Mesenchymal stem cell (in vitro differentiated cells and primary cell): ENCODE measurements around the gene CEND1.

Source experiments
- DNase-seq: peaks from one replicate; pipeline ENCODE4 v3.0.0-alpha.2; 2013
- H2AFZ ChIP-seq: one replicate; pipeline ENCODE4 v1.6.1; 2013; ENCODE audit warnings: low read depth, mild to moderate bottlenecking, control low read depth, inconsistent platforms, low read length, moderate library complexity
- H2AK5ac ChIP-seq: 2 replicates; pipeline ENCODE4 v1.6.1; 2013; ENCODE audit warnings: low read length, moderate library complexity, mild to moderate bottlenecking, inconsistent platforms; ENCODE audit not compliant: severe bottlenecking
- H2BK120ac ChIP-seq: one replicate; pipeline ENCODE4 v1.6.1; 2013; ENCODE audit warnings: low read depth, mild to moderate bottlenecking, inconsistent platforms, low read length, moderate library complexity
- H2BK12ac ChIP-seq, 2 experiments: one replicate each; pipeline ENCODE4 v1.6.1; 2013; ENCODE audit warnings: inconsistent platforms in 2 of 2, low read length in 2 of 2, mild to moderate bottlenecking in 2 of 2, moderate library complexity in 2 of 2, control low read depth in 1 of 2
- H2BK15ac ChIP-seq: one replicate; pipeline ENCODE4 v1.6.1; 2013; ENCODE audit warnings: mild to moderate bottlenecking, low read depth, inconsistent platforms; ENCODE audit not compliant: poor library complexity, severe bottlenecking
- H2BK5ac ChIP-seq: 2 replicates; pipeline ENCODE4 v1.6.1; 2013; ENCODE audit warnings: low read depth, mild to moderate bottlenecking, low read length, control low read depth, inconsistent platforms; ENCODE audit not compliant: poor library complexity, severe bottlenecking
- H3K14ac ChIP-seq, 2 experiments: one replicate each; pipeline ENCODE4 v1.6.1; 2013; ENCODE audit warnings: inconsistent platforms in 2 of 2, low read length in 2 of 2, control low read depth in 1 of 2, mild to moderate bottlenecking in 1 of 2, moderate library complexity in 1 of 2
- H3K18ac ChIP-seq, 2 experiments: one replicate each; pipeline ENCODE4 v1.6.1; 2013; ENCODE audit warnings: inconsistent platforms in 2 of 2, low read length in 2 of 2, control low read depth in 1 of 2, low read depth in 1 of 2, mild to moderate bottlenecking in 1 of 2
- H3K23ac ChIP-seq, 2 experiments: one replicate each; pipeline ENCODE4 v1.6.1; 2013; ENCODE audit warnings: inconsistent platforms in 2 of 2, low read length in 2 of 2, mild to moderate bottlenecking in 2 of 2, moderate library complexity in 2 of 2, control low read depth in 1 of 2
- H3K27ac ChIP-seq: 2 replicates; pipeline ENCODE4 v1.5.1; 2013; ENCODE audit warnings: mild to moderate bottlenecking, moderate library complexity, low read length, control low read depth, inconsistent platforms; ENCODE audit not compliant: poor library complexity, severe bottlenecking
- H3K27me3 ChIP-seq, 2 experiments: 2 replicates each; pipeline versions ENCODE4 v1.6.1 to v1.7.0; 2013; ENCODE audit warnings: low read length in 2 of 2, mild to moderate bottlenecking in 2 of 2, moderate library complexity in 2 of 2, control low read depth in 1 of 2, inconsistent platforms in 1 of 2; ENCODE audit not compliant: control insufficient read depth in 1 of 2, insufficient read depth in 1 of 2
- H3K36me3 ChIP-seq, 2 experiments: 2 replicates each; pipeline versions ENCODE4 v1.6.1 to v1.7.0; 2013; ENCODE audit warnings: low read length in 2 of 2, control low read depth in 1 of 2, inconsistent platforms in 1 of 2, low read depth in 1 of 2, mild to moderate bottlenecking in 1 of 2; ENCODE audit not compliant: insufficient read depth in 2 of 2, control insufficient read depth in 1 of 2
- H3K4ac ChIP-seq, 2 experiments: one replicate each; pipeline ENCODE4 v1.6.1; 2013; ENCODE audit warnings: inconsistent platforms in 2 of 2, low read length in 2 of 2, mild to moderate bottlenecking in 2 of 2, moderate library complexity in 2 of 2, control low read depth in 1 of 2, low read depth in 1 of 2
- H3K4me1 ChIP-seq: 2 replicates; pipeline ENCODE4 v1.6.1; 2013; ENCODE audit warnings: low read depth, low read length, control low read depth; ENCODE audit not compliant: control insufficient read depth, insufficient read depth
- H3K4me2 ChIP-seq: 2 replicates; pipeline ENCODE4 v1.6.1; 2013; ENCODE audit warnings: low read length, mild to moderate bottlenecking, inconsistent platforms; ENCODE audit not compliant: poor library complexity, severe bottlenecking
- H3K4me3 ChIP-seq, 2 experiments: 2 replicates each; pipeline versions ENCODE4 v1.5.1 to v1.7.0; 2013; ENCODE audit warnings: low read length in 2 of 2, mild to moderate bottlenecking in 2 of 2, control low read depth in 1 of 2, low read depth in 1 of 2; ENCODE audit not compliant: insufficient read depth in 1 of 2
- H3K79me1 ChIP-seq: replicated peaks from 2 replicates; pipeline ENCODE4 v1.6.1; 2013; ENCODE audit warnings: mild to moderate bottlenecking, control low read depth, low read length, inconsistent platforms; ENCODE audit not compliant: poor library complexity, severe bottlenecking
- H3K9ac ChIP-seq: 2 replicates; pipeline ENCODE4 v1.7.0; 2013; ENCODE audit warnings: mild to moderate bottlenecking, low read length, moderate library complexity
- H3K9me3 ChIP-seq: 2 replicates; pipeline ENCODE4 v1.7.0; 2013; ENCODE audit warnings: mild to moderate bottlenecking, low read length; ENCODE audit not compliant: control insufficient read depth
- H4K8ac ChIP-seq: one replicate; pipeline ENCODE4 v1.6.1; 2013; ENCODE audit warnings: inconsistent platforms, mild to moderate bottlenecking, low read length, moderate library complexity
- H4K91ac ChIP-seq: one replicate; pipeline ENCODE4 v1.6.1; 2013; ENCODE audit warnings: mild to moderate bottlenecking, low read length, inconsistent platforms
- WGBS: methylation state at CpG from one replicate; pipeline ENCODE4 v1.1.7; 2013; ENCODE audit warnings: mixed read lengths; 5-methylcytosine and 5-hydroxymethylcytosine counted together

The CEND1 gene

GRCh38 chr11:786235-787083 is 3.4 kb downstream of the CEND1 start:
- Histone ChIP-seq H3K9ac (no peak overlapping the region), H3K4ac (no peak overlapping the region), H4K8ac (no peak overlapping the region), H3K23ac (no peak overlapping the region), H3K27me3 (peaks cover 4 to 14% of the 10 kb centered on the region in 2 experiments), H3K36me3 (peaks cover 4 to 8% of the 10 kb centered on the region in 2 experiments), H2AFZ (no peak overlapping the region), H2BK15ac (no peak overlapping the region), H3K14ac (no peak overlapping the region), H4K91ac (no peak overlapping the region), H2AK5ac (no peak overlapping the region), H2BK12ac (no peak overlapping the region), H2BK5ac (no peak overlapping the region), H3K4me2 (no peak overlapping the region), H3K79me1 (no peaks in the 10 kb centered on the region), H3K4me1 (peaks cover 27% of the 10 kb centered on the region), H3K18ac (no peak overlapping the region), H2BK120ac (no peak overlapping the region), H3K9me3 (no peaks in the 10 kb centered on the region), H3K27ac (no peak overlapping the region), H3K4me3 (no peak overlapping the region)
- no peak for DNase-seq
- WGBS = 93% methylated on average over 24 of the region's 24 CpGs

GRCh38 chr11:783581-784015 is 6.3 kb downstream of the CEND1 start:
- H3K4me3 ChIP-seq = peak overlapping the region in 1 of 2 experiments; percentile 44
- H3K9me3 ChIP-seq = no peaks in the 10 kb centered on the region
- peak overlapping the region; percentile 46 for H3K4me2 ChIP-seq
- H3K36me3 ChIP-seq = peaks cover 21 to 23% of the 10 kb centered on the region in 2 experiments
- peak overlapping the region; percentile 9 for H3K27ac ChIP-seq
- no peak overlapping the region for H2BK120ac ChIP-seq
- H4K8ac ChIP-seq = no peak overlapping the region
- no peak overlapping the region for H3K4ac ChIP-seq
- H3K23ac ChIP-seq = no peak overlapping the region
- peaks cover 17% of the 10 kb centered on the region for H3K79me1 ChIP-seq
- peak overlapping the region; percentile 61 for H3K9ac ChIP-seq
- DNase-seq = peak; percentile 86
- H3K4me1 ChIP-seq = peaks cover 25% of the 10 kb centered on the region
- 11% methylated on average over 24 of the region's 24 CpGs for WGBS
- H3K18ac ChIP-seq = no peak overlapping the region
- no peak overlapping the region for H2BK12ac ChIP-seq
- H2AK5ac ChIP-seq = peak overlapping the region; percentile 36
- no peak overlapping the region for H4K91ac ChIP-seq
- H2BK5ac ChIP-seq = no peak overlapping the region
- H2BK15ac ChIP-seq = no peak overlapping the region
- H2AFZ ChIP-seq = no peak overlapping the region
- H3K14ac ChIP-seq = no peak overlapping the region
- H3K27me3 ChIP-seq = peaks cover 0 to 3% of the 10 kb centered on the region in 2 experiments

- Histone ChIP-seq H3K36me3 (peaks cover 23% of the 10 kb centered on the region in 2 experiments), H3K9ac (peak overlapping the region; percentile 61), H2BK15ac (no peak overlapping the region), H3K4me1 (peaks cover 30% of the 10 kb centered on the region), H3K27me3 (no peaks in the 10 kb centered on the region), H2AK5ac (no peak overlapping the region), H4K91ac (no peak overlapping the region), H2BK5ac (no peak overlapping the region), H4K8ac (no peak overlapping the region), H3K14ac (no peak overlapping the region), H3K9me3 (no peaks in the 10 kb centered on the region), H3K23ac (no peak overlapping the region), H2BK120ac (no peak overlapping the region), H3K18ac (no peak overlapping the region), H2AFZ (no peak overlapping the region), H2BK12ac (no peak overlapping the region), H3K79me1 (peaks cover 20% of the 10 kb centered on the region), H3K4me3 (no peak overlapping the region), H3K4me2 (no peak overlapping the region), H3K4ac (no peak overlapping the region), H3K27ac (no peak overlapping the region)
- 81% methylated on average over 32 of the region's 36 CpGs for WGBS
- DNase-seq = no peak
Observed at GRCh38 chr11:782264-783174, 7.4 kb downstream of the CEND1 start.
